Parathyroid adenoma (tissue), 2 donors: ENCODE results near the gene DHRS2.

Source experiments
- H2AFZ ChIP-seq: fragments of 300-600 bp; sonication (generic); one replicate; pipeline ENCODE4 v1.7.0; 2017; ENCODE audit warnings: antibody characterized with exemption, mild to moderate bottlenecking
- H3K27ac ChIP-seq: fragments of 300-600 bp; sonication (generic); one replicate; pipeline ENCODE4 v1.7.0; 2017
- H3K27me3 ChIP-seq: fragments of 300-600 bp; sonication (generic); one replicate; pipeline ENCODE4 v1.7.0; 2017; ENCODE audit warnings: low read length; ENCODE audit not compliant: control insufficient read depth, insufficient read depth
- H3K36me3 ChIP-seq: fragments of 300-600 bp; sonication (generic); one replicate; pipeline ENCODE4 v1.7.0; 2017; ENCODE audit warnings: low read length; ENCODE audit not compliant: control insufficient read depth, insufficient read depth
- H3K4me1 ChIP-seq: fragments of 300-600 bp; sonication (generic); one replicate; pipeline ENCODE4 v1.7.0; 2017; ENCODE audit warnings: control low read depth
- H3K4me2 ChIP-seq: fragments of 300-600 bp; sonication (generic); one replicate; pipeline ENCODE4 v1.7.0; 2017; ENCODE audit warnings: low read length
- H3K4me3 ChIP-seq: fragments of 300-600 bp; sonication (generic); one replicate; pipeline ENCODE4 v1.7.0; 2017; ENCODE audit warnings: low read depth, low read length
- H3K79me2 ChIP-seq: fragments of 300-600 bp; sonication (generic); one replicate; pipeline ENCODE4 v1.7.0; 2017; ENCODE audit warnings: control low read depth
- H3K9ac ChIP-seq: fragments of 300-600 bp; sonication (generic); one replicate; pipeline ENCODE4 v1.7.0; 2017; ENCODE audit warnings: mild to moderate bottlenecking
- H3K9me3 ChIP-seq: fragments of 300-600 bp; sonication (generic); one replicate; pipeline ENCODE4 v1.7.0; 2017; ENCODE audit warnings: low read length; ENCODE audit not compliant: control insufficient read depth
- TF ChIP-seq, protein P1 (sequence below): fragments of 300-600 bp; sonication (generic); IDR thresholded peaks from one replicate; pipeline ENCODE4 v1.7.0; 2017; ENCODE audit warnings: antibody characterized with exemption, mild to moderate bottlenecking
- donor health status: primary hyperparathyroidism.

The DHRS2 gene

DNA sequence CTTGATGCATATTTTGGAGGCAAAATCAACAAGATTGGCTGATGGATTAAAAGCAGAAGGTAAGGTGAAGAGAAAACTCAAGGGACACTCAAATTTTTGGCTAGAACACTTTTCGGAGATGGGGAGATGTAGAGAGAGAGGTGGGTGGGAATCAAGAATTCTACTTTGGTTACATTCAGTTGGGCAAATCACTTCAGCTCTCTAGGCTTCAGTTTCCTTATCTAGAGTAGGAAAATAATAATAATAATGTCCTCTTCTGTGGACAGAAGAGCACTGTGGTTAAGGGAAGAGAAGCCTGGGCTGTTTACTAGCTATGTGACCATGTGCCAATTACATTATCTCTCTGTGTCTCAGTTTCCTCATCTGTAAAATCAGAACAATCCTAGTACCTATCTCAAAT is 23.4 kb upstream of the DHRS2 start:
- no peak overlapping the region for H3K9ac ChIP-seq
- no peaks in the 10 kb centered on the region for H3K27me3 ChIP-seq
- H3K27ac ChIP-seq, result no peak overlapping the region
- TF ChIP-seq, protein P1, sequence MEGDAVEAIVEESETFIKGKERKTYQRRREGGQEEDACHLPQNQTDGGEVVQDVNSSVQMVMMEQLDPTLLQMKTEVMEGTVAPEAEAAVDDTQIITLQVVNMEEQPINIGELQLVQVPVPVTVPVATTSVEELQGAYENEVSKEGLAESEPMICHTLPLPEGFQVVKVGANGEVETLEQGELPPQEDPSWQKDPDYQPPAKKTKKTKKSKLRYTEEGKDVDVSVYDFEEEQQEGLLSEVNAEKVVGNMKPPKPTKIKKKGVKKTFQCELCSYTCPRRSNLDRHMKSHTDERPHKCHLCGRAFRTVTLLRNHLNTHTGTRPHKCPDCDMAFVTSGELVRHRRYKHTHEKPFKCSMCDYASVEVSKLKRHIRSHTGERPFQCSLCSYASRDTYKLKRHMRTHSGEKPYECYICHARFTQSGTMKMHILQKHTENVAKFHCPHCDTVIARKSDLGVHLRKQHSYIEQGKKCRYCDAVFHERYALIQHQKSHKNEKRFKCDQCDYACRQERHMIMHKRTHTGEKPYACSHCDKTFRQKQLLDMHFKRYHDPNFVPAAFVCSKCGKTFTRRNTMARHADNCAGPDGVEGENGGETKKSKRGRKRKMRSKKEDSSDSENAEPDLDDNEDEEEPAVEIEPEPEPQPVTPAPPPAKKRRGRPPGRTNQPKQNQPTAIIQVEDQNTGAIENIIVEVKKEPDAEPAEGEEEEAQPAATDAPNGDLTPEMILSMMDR, result no peak
- H3K36me3 ChIP-seq, result no peaks in the 10 kb centered on the region
- H3K4me3 ChIP-seq, result no peak overlapping the region
- H2AFZ ChIP-seq, result no peak overlapping the region
- no peak overlapping the region for H3K4me2 ChIP-seq
- H3K9me3 ChIP-seq, result no peaks in the 10 kb centered on the region
- no peaks in the 10 kb centered on the region for H3K79me2 ChIP-seq
- no peaks in the 10 kb centered on the region for H3K4me1 ChIP-seq

DNA sequence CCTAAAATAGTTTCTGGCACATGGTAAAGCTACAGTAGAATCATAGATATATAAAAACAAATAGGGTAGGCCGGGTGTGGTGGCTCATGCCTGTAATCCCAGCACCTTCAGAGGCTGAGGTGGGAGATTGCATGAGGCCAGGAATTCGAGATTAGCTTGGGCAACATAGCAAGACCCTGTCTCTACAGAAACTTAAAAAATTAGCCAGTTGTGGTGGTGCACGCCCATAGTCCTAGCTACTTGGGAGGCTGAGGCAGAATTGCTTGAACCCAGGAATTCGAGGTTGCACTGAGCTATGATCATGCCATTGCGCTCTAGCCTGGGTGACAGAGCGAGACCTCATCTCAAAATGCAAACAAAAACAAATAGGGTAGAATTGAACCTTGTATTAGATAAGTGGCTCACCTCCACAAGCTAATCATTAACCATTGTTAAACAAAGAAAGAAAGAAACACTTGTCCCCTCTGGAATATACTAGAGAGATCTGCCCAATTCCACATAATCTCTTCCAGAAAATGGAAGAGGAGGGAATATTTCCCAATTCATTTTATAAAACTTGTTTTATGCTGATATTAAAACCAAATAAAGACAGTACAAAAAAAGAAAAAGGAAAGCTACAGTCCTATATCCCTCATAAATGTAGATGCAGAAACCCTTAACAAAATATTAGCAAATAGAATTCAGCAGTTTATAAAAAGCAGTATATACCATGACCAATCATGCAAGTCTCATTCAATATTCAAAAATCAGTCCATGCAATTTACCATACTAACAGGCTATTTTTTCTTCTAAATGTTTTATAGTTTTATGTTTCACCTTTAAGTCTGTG is 22.7 kb upstream of the DHRS2 start:
- H3K36me3 ChIP-seq, result no peaks in the 10 kb centered on the region
- H3K27ac ChIP-seq, result no peak overlapping the region
- no peak overlapping the region for H3K9ac ChIP-seq
- H3K4me2 ChIP-seq, result no peak overlapping the region
- H3K9me3 ChIP-seq, result no peaks in the 10 kb centered on the region
- H2AFZ ChIP-seq, result no peak overlapping the region
- no peak overlapping the region for H3K4me3 ChIP-seq
- no peaks in the 10 kb centered on the region for H3K27me3 ChIP-seq
- no peaks in the 10 kb centered on the region for H3K4me1 ChIP-seq
- TF ChIP-seq, protein P1, result no peak
- no peaks in the 10 kb centered on the region for H3K79me2 ChIP-seq

DNA sequence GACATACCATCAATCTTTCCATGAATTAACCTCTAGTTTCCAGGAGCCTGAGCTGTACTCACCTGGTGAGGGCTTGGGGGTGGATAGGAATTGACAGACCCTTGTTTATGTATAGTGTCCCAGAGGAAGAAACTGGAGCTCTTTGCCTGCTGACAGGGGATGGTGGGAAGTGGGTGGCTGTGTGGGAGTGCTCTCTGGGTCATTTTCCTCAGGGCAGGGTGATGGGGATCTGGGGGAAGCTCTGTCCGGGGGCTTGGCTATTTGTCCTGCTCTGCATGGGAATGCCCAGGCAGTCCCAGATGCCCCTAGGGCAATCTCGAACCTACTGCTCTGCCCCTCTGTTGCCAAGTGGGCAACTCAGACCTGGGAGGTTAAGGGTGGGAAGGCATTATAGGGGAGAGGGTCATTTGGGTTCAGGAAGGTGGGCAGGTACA is 21.8 kb upstream of the DHRS2 start:
- TF ChIP-seq, protein P1, result no peak
- no peaks in the 10 kb centered on the region for H3K36me3 ChIP-seq
- H3K9me3 ChIP-seq, result no peaks in the 10 kb centered on the region
- H3K27me3 ChIP-seq, result no peaks in the 10 kb centered on the region
- H3K27ac ChIP-seq, result no peak overlapping the region
- H3K4me2 ChIP-seq, result no peak overlapping the region
- H3K9ac ChIP-seq, result no peak overlapping the region
- no peaks in the 10 kb centered on the region for H3K4me1 ChIP-seq
- H3K4me3 ChIP-seq, result no peak overlapping the region
- no peaks in the 10 kb centered on the region for H3K79me2 ChIP-seq
- no peak overlapping the region for H2AFZ ChIP-seq

DNA sequence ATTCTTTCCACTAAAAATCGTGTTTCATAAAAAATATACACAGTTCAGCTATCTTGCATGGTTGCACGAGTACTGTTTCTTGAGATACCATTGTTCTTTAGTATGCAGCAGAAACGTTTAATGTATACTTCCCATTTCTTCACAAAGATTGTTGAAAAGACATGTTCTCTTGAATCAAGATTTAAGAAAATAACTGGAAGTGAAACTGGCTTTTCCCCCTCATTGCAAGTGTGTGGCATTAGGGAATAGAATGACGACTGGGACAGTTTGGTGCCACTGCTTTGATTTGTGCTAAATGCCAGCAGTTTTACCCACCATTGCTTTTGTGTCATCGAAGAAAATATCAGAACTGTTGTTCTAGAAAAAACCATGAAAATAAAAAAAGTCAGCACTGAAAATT is 20.3 kb upstream of the DHRS2 start:
- H3K9ac ChIP-seq, result no peak overlapping the region
- H3K27ac ChIP-seq, result no peak overlapping the region
- TF ChIP-seq, protein P1, result no peak
- no peak overlapping the region for H3K4me3 ChIP-seq
- no peaks in the 10 kb centered on the region for H3K79me2 ChIP-seq
- no peaks in the 10 kb centered on the region for H3K27me3 ChIP-seq
- no peaks in the 10 kb centered on the region for H3K36me3 ChIP-seq
- H3K9me3 ChIP-seq, result no peaks in the 10 kb centered on the region
- no peak overlapping the region for H3K4me2 ChIP-seq
- H3K4me1 ChIP-seq, result no peaks in the 10 kb centered on the region
- H2AFZ ChIP-seq, result no peak overlapping the region

DNA sequence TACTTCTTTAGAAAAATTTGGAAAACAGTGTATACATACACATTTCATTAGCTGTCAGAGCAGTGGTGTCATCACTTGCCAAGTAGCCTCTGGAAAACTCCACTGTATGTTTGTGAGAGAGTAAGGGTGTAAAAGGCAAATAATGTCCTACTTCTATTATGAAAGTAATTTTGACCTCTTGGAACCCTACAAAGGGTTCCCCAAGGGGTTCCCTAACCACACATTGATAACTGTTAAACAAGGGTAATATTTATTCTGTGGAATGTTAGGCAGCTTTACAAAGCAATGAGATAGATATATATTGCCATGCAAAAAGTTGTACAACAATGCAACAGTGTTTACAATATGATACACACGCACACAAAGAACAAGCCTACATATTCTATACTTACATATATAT is 18.6 kb upstream of the DHRS2 start:
- no peak overlapping the region for H3K4me2 ChIP-seq
- no peak overlapping the region for H3K4me3 ChIP-seq
- no peaks in the 10 kb centered on the region for H3K79me2 ChIP-seq
- no peaks in the 10 kb centered on the region for H3K9me3 ChIP-seq
- TF ChIP-seq, protein P1, result no peak
- no peaks in the 10 kb centered on the region for H3K4me1 ChIP-seq
- H2AFZ ChIP-seq, result no peak overlapping the region
- no peak overlapping the region for H3K27ac ChIP-seq
- no peak overlapping the region for H3K9ac ChIP-seq
- no peaks in the 10 kb centered on the region for H3K36me3 ChIP-seq
- no peaks in the 10 kb centered on the region for H3K27me3 ChIP-seq
